GM18520 (cell line): ENCODE results near the gene TXNDC12.
A peak's percentile ranks its signal among the peaks of the same experiment; 100 is the strongest.
"Not testable (repeated sequence)": the region's sequence is repeated elsewhere in the genome, so short reads cannot be mapped to it uniquely, and the experiment has no call there.

Experiments used
- ATAC-seq: cut with Tn5 transposase; IDR thresholded peaks from one replicate; pipeline ENCODE4 v1.9.1; 2021; ENCODE audit not compliant: unreplicated experiment

The TXNDC12 gene

DNA sequence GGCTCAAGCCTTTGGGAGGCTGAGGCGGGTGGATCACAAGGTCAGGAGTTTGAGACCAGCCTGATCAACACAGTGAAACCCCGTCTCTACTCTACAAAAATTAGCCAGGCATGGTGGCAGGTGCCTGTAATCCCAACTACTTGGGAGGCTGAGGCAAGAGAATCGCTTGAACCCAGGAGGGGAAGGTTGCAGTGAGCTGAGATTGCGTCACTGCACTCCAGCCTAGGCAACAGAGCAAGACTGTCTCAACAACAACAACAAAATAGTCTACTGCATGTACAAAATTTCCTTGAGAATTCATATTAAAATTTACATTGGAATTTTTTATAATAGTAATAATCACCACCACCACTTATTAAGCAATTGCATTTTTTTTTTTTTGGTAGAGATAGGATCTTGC is 5.7 kb downstream of the TXNDC12 start:
- not testable (repeated sequence) for ATAC-seq

DNA sequence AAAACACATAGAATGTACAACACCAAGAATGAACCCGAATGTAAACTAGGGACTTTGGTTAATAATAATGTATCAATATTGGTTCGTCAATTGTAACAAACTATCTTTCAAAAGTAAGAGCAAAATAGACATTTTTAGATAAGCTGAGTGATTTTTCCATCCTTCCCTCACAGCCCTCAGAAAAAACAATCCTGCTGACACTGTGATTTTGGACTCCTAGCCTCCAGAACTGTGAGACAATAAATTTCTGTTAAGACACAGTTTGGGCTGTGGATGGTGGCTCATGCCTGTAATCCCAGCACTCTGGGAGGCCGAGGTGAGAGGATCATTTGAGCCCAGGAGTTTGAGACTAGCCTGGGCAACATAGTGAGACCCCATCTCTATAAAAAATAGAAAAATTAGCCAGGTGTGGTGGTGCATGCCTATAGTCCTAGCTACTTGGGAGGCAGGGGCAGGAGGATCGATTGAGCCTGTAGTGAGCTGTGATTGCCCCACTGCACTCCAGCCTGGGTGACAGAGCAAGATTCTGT is 9.3 kb downstream of the TXNDC12 start:
- not testable (repeated sequence) for ATAC-seq

DNA sequence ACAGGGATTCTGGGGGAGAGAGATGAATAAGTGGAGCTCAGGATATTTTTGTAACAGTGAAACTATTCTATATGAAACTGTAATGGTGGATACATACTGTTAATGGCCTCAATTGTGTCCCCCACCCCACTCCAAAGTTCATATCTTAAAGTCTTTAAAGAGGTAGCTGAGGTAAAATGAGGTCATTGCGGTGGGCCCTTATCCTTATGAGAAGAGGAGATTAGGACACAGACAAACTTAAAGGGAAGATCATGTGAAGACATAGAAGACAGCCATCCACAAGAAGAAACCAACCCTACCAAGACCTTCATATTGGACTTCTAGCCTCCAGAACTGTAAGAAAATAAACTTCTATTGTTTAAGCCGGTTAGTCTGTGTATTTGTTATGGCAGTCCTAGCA is 9.8 kb downstream of the TXNDC12 start:
- ATAC-seq, result no peak

DNA sequence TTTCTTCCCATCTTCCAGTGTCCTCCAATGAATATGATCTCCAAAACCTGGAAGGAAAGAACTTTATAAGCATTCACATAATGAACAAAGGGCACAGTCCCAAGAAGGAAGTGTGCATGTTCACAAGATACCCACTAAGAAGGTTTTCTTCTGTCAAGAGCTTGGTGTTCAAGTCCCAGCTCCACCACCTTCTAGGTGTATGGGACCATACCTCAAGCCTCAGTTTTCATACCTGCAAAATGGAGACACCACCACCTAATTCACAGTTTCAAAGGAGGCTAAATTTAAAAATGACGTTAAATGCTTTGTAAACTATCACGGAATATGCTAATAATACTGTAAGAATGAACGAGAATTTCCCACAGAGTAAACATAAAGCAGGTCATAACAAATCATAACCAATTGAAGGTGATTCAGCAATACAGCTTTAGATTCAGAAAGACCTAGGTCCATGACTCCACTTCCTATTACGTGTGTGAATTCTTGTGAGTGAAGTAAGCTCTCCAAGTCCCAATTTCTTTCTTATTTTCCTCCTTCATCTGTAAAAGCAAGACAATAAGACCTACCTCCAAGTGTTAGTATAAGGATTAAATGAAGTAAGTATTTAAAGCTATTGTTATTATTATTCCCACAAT is 13.3 kb downstream of the TXNDC12 start:
- ATAC-seq, result no peak

DNA sequence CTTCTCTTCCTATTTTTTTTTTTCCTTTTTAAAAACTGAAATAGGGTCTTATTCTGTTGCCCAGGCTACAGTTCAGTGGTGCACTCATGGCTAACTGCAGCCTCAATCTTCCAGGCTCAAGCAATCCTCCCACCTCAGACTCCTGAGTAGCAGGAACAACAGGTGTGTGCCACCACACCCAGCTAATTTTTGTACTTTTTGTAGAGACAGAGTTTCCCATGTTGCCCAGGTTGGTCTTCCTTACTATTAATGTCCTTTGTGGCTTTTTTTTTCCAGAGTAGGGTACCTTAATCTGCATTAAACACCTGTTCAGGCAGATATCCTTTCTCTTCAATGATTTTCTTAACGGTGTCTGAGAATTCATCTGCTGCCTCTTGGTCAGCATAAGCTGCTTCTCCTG is 17.1 kb downstream of the TXNDC12 start:
- ATAC-seq, result no peak

DNA sequence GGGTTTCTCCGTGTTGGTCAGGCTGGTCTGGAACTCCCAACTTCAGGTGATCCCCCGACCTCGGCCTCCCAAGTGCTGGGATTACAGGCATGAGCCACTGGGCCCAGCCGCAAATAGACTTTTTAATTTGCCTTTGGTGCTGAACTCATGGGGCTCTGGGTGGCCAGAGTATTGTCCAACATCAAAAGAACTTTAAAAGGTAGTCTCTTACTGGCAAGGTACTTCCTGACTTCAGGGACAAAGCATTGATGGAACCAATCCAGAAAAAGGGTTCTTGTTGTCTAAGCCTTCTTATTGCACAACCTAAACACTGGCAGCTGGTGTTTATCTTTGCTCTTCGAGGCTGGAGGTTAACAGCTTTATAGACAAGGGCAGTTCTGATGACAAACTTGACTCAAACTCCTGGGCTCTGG is 17.6 kb downstream of the TXNDC12 start:
- no peak for ATAC-seq

DNA sequence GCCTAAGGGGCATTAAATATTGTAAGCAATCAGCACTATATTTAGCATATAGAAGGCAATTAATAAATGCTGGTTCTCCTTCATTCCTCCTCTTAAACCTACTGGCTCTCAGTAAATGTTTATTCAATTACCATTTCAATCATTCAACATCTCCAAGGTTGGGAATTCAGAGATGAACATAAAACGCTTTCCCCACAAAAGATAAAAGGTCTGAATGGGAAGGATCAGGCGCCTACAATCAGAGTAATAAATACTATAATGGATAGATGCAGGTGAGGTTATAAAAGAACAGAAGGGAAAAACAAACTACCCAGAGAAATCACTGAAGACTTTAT is 21.0 kb downstream of the TXNDC12 start:
- ATAC-seq, result no peak

DNA sequence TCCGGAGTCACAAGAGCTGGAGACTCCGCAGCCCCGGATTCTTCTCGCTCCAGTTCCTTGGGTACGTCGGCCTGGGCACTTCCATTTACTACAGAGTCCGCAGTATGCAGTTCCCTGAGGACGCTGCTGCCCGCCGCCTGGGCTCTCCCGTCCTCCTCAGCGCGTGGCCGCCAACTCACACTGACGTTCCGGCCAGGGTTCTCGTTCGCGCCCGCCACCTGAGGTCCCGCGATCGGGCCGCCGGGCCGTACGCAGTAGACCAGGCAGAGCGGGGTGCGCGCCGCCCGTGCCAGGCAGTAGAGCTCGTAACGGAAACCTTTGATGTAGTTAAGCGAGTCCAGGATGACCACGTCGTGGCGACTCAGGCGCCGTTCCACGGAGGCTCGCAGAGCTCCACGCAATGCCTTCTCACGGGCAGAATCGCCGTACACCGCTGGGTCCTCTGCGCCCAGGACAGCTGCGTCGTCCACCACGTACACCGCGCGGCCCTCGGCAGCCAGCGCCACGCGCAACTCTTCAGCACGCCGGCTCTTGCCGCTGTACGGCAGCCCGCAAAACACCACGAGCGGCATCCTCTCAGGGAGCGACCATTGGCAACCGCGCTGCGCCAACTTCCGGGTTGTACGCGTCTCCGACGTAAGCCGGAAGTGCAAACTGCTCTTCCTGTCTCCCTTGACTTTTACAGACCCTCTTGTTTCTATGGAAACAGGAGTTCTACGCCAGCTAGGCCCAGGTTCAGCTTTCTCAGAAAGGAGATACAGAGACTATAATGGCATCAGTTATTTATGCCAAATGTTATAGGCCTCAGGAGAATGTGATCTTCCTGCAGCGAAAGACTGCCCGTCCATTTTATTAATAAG is 21.6 kb downstream of the TXNDC12 start, which contains the start of gene KTI12:
Gene KTI12 (minus strand): TSS at position 621 of the 860 bp plus-strand sequence. CDS start 49 bp downstream, at position 572.
- ATAC-seq, result peak; percentile 86

DNA sequence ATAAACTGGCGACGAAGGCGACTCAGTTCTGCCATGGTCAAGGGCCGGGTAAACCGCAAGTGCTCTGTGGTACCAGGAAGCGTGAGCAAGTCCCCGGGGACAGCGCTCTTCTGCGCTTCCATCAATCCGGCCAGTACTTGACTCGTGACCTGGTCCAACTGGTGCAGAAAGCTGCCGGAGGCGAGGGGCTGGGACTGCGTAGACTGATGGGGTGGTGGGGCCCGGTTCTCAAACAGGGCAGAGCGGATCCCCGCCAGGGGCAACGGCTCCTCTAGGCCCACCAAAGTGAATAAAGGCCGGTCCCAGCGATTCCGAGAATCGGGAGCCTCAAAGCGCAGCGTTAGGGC is 22.2 kb downstream of the TXNDC12 start:
- ATAC-seq, result peak; percentile 27

DNA sequence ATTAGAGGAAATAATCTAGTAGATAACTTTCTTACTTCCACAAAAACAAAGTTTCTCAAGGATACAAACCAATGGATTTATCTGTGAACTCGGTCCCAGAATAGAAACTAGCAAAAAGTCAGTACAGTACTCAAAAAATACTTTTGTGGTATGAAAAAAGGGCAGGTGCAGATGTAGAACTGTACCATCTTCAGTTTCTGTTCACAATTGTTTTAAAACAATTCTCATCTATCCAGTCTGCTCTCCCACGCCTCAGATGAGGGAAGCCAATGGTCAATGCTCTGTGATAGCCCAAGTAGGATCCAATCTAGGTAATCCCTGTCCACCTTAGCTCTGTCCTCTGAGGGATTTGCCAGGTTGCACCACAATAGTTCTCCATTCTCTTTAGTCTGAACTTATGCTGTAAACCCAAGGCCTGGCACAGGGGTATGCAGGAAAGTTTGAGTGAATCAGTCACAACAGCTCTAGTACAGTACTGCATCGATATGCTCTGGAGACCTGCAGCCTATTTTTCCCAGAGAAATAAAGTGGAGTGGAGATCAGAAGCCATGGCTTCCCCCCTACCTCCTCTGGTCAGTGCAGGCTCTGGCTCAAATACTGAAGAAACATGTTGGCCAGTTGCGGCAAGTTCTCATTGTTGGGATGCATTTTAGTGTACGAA is 22.7 kb downstream of the TXNDC12 start:
- ATAC-seq, result peak; percentile 14

DNA sequence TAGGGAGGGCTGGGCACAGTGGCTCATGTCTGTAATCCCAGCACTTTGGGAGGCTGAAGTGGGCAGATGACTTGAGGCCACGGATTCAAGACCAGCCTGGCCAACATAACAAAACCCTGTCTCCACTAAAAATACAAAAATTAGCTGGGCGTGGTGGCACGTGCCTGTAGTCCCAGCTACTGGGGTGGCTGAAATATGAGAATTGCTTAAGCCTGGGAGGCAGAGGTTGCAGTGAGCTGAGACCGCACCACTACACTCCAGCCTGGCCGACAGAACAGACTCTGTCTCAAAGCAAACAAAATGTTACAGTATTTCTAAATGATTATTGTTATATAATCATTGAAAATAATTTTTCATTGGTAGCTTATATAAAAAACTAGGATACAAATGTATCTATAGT is 26.2 kb downstream of the TXNDC12 start:
- not testable (repeated sequence) for ATAC-seq

DNA sequence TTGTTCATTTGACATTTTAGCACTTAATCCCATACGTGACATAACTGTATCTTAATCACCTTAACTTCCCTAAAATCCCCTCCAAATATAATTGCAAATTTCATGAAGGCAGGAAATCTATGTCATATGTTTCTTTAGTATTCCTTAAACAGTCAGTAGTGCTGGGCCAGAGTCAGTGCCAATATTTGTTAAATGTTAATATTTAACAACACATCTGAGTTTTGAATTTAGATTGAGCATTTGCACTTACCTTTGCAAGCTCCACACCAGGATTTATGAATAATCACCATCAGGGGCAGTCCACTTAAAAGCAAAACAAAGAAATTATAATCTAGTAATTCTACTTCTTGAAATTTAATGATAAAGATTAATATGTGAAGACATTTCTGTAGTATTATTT is 26.7 kb downstream of the TXNDC12 start:
- ATAC-seq, result no peak

DNA sequence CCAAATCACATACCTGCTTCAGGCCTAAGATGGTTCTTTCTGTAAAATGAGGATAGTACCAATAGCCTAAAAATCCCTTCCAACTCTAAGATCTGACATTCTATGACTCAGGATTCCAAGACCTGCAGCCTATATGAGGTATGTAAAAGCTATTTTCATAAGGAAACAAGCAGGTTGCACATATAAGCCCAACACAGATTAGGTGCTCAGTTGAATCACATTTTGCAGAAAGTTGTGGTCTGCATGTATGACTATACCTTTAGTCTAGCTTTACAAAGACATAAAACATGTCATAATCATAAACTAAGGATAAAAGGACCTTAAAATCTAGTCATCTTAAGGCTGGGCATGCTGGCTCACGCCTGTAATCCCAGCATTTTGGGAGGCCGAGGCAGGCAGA is 28.7 kb downstream of the TXNDC12 start:
- ATAC-seq, result no peak

DNA sequence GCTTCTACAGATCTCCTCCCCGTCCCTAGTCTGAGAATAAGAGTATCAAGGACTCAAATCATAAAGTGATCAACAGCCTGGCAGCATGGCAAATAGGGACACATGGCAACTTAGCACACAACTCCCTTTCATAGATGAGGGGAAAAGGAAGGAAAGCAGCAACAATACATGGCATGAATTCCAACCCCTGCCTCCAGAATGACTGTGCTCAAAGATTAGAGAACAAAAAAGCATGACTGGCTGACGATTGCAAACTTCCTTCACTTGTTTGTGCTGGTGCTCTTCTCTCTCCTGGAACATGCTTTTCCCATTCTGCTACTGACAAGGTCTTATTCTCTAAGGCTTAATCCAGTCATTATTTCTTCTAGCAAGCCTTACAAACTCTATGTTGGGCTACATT is 32.9 kb downstream of the TXNDC12 start:
- ATAC-seq, result no peak

DNA sequence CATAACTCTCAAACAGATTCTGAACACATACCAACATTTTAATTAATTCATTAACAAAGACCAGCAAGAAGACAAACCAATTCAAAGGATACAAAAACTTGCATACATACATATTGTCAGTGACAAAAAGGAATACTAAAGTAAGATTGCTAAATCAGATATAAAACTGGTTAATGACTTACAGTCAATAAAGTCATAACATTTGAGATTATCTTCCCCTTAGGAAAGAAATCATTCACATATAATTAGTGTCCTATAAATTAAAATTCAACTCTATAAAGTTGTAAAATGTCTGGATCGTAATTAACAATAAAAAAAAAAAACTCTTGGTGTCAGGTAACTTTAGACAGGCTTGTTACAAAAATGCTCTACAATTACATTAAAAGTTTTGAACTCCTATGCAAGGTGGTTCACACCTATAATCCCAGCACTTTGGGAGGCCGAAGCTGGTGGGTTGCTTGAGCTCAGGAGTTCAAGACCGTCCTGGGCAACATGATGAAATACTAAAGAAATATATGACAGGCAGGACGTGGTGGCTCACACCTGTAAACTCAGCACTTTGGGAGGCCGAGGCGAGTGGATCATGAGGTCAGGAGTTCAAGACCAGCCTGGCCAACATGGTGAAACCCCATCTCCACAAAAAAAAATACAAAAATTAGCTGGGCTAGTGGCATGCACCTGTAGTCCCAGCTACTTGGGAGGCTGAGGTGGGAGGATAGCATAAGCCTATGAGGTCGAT is 46.8 kb downstream of the TXNDC12 start:
- no peak for ATAC-seq

DNA sequence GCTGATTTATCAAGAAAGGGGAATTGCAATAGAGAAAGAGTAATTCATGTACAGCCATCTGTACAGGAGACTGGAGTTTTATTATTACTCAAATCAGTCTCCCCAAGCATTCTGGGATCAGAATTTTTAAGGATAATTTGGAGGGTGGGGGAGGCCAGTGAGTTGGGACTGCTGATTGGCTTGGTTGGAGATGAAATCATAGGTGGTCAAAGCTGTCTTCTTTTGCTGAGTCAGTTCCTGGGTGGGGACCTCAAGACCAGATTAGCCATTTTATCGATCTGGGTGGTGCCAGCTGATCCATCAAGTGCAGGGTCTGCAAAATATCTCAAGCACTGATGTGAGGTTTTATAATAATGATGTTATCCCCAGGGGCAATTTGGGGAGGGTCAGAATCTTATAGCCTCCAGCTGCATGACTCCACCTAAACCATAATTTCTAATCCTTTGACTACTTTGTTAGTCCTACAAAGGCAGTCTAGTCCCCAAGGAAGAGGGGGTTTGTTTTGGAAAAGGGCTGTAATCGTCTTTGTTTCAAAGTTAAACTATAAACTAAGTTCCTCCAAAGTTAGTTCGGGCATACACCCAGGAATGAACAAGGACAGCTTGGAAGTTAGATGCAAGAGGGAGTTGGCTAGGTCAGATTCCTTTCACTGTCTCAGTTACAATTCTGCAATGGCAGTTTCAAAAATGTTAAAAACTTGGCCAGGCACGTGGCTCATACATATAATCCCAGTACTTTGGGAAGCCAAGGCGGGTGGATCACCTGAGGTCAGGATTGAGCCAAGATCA is 47.6 kb downstream of the TXNDC12 start:
- ATAC-seq, result no peak

DNA sequence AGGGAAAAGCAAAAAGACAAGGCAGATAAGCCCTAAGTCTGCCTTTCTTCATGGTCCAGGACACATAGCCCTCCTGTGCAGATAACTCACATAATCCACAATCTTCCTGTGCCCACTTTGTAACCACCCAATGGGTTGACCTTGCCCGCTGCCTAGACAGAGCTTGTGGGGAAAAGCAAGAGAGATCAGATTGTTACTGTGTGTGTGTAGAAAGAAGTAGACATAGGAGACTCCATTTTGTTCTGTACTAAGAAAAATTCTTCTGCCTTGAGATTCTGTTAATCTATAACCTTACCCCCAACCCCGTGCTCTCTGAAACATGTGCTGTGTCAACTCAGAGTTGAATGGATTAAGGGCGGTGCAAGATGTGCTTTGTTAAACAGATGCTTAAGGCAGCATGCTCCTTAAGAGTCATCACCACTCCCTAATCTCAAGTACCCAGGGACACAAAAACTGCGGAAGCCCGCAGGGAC is 48.9 kb downstream of the TXNDC12 start:
- ATAC-seq, result not testable (repeated sequence)

DNA sequence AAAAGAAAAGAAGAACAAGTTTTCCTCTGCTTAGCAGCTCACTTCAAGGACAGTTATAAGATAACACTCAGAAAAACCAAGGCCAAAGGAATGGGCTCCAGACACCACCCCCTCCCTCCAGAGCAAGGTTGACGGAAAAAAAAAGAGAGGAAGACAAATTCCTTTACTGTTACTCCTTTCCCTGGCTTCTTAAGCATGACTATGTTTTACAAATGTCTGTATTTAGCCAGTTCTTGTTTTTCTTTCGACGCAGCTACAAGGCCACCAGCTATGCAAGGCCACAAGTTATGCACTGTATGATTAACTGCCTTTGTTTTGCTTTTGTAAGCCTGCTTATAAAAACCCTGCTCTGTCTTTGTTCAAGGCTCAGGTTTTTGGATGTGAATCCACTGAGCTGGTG is 49.4 kb downstream of the TXNDC12 start:
- ATAC-seq, result not testable (repeated sequence)

DNA sequence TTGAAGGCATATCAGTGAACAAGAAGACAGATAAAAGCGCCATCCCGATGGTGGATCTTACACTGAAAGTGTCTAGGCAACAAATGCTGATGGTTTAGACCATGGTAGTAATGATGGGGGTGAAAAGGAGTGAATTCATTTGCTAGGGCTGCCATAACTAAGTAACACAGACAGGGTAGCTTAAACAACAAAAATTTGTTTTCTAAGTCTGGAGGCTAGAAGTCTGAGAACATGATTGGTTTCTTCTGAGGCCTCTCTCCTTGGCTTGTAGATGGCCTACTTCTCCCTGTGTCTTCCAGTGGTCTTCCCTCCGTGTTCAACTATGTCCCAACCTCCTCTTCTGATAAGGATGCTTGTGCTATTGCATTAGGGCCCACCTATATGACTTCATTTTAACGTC is 51.1 kb downstream of the TXNDC12 start:
- ATAC-seq, result no peak
